ENCODE results near the gene SRP19. TPM values are rescaled to one million over a fixed set of nuclear protein-coding genes. Genes with fewer than 3 reads are reported as not detected.
A peak's percentile ranks its signal among the peaks of the same experiment; 100 is the strongest.
"Not testable (repeated sequence)": the region's sequence is repeated elsewhere in the genome, so short reads cannot be mapped to it uniquely, and the experiment has no call there.

SRP19 gene
- polyA plus RNA-seq, 4 donors, result 56.3 to 93.7 (median 76.3) TPM

DNA sequence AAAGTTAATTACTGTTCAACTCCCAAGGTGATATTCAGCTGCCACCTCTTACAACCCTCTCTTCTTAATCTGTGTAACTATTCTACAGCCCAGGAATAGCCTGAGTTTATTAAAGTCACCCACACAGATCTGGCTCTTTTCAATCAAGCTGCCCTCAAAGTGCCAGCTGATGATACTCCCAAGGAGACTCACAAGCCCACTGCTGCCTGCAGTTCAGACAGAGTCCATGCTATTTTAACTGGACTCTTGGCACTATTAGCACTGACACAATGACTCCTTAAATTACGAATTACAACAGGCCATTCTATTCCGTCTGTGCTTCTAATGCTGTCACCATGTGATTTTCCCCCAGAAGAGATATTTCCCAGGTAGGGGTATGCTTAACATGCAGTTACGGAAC is 34.6 kb downstream of the SRP19 start:
- no peaks in the 10 kb centered on the region for H3K27me3 ChIP-seq (ENCODE audit: control insufficient read depth in 3 of 3, insufficient read depth in 3 of 3, low read length in 3 of 3)
- H3K4me1 ChIP-seq (ENCODE audit: control insufficient read depth in 3 of 3, insufficient read depth in 2 of 3, low read depth in 1 of 3, low read length in 2 of 3), result no peaks in the 10 kb centered on the region
- FAIRE-seq (no peak), DNase-seq (no peak)
- H3K36me3 ChIP-seq (ENCODE audit: control insufficient read depth in 3 of 3, insufficient read depth in 2 of 3, low read depth in 1 of 3, low read length in 3 of 3), result peaks cover 7 to 29% (median 11%) of the 10 kb centered on the region in 3 donors
- H3K9me3 ChIP-seq (ENCODE audit: control insufficient read depth in 2 of 2, insufficient read depth in 1 of 2, low read depth in 1 of 2, low read length in 1 of 2), result no peaks in the 10 kb centered on the region
- no peak overlapping the region for H3K27ac ChIP-seq (ENCODE audit: low read depth in 1 of 3, low read length in 2 of 3)
- 90 to 94% (median 92%) methylated on average over 3 of the region's 3 CpGs for WGBS, 3 donors
- no peak overlapping the region for H3K4me3 ChIP-seq (ENCODE audit: low read depth in 1 of 3, low read length in 3 of 3)

DNA sequence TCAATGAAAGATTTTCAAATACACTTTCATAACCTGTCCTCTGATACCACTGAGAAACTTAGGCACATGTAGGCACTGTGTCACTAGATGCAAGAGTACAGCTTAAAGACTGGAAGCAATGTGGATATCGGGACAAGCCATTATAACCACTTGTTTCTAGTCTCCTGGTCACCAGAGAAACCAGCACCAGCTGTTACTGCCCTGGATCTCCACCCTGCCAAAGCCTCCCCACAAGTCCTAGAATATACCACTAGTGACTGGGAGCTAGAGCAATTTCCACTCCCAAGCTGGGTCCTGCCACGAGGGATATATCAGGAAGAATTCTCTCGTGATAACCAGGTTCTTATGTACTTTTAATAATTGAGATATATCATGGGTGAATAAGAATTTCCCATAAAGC is 41.5 kb downstream of the SRP19 start:
- no peak for FAIRE-seq
- Histone ChIP-seq H3K4me3 (ENCODE audit: low read depth in 1 of 3, low read length in 3 of 3) (no peak overlapping the region), H3K9me3 (ENCODE audit: control insufficient read depth in 2 of 2, insufficient read depth in 1 of 2, low read depth in 1 of 2, low read length in 1 of 2) (no peaks in the 10 kb centered on the region), H3K36me3 (ENCODE audit: control insufficient read depth in 3 of 3, insufficient read depth in 2 of 3, low read depth in 1 of 3, low read length in 3 of 3) (peaks cover 8 to 32% (median 17%) of the 10 kb centered on the region in 3 donors), H3K4me1 (ENCODE audit: control insufficient read depth in 3 of 3, insufficient read depth in 2 of 3, low read depth in 1 of 3, low read length in 2 of 3) (peaks cover 0 to 2% (median 0%) of the 10 kb centered on the region in 3 donors), H3K27me3 (ENCODE audit: control insufficient read depth in 3 of 3, insufficient read depth in 3 of 3, low read length in 3 of 3) (no peaks in the 10 kb centered on the region), H3K27ac (ENCODE audit: low read depth in 1 of 3, low read length in 2 of 3) (no peak overlapping the region)
- DNase-seq, result no peak
- 82 to 92% (median 90%) methylated on average over 3 of the region's 3 CpGs for WGBS, 3 donors

DNA sequence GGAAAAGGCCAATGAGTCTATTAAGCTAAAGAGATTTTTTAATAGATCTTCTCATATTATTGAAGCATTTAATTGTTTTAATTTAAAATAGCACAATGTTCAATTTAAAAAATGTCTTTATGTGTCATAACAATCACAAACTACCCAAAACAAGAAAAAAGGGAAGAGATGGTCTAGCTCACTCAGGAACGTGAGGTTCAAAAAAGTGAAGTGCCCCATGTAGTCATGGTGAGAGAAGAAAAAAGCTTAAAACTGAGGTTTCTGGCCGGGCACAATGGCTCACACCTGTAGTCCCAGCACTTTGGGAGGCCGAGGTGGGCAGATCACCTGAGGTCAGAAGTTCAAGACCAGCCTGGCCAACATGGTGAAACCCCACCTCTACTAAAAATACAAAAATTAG is 43.9 kb downstream of the SRP19 start:
- not testable (repeated sequence) for FAIRE-seq; H3K27ac ChIP-seq (ENCODE audit: low read depth in 1 of 3, low read length in 2 of 3); H3K4me1 ChIP-seq (ENCODE audit: control insufficient read depth in 3 of 3, insufficient read depth in 2 of 3, low read depth in 1 of 3, low read length in 2 of 3); H3K9me3 ChIP-seq (ENCODE audit: control insufficient read depth in 2 of 2, insufficient read depth in 1 of 2, low read depth in 1 of 2, low read length in 1 of 2); DNase-seq; H3K27me3 ChIP-seq (ENCODE audit: control insufficient read depth in 3 of 3, insufficient read depth in 3 of 3, low read length in 3 of 3); H3K4me3 ChIP-seq (ENCODE audit: low read depth in 1 of 3, low read length in 3 of 3)
- WGBS, 3 donors, result 74 to 89% (median 76%) methylated on average over 3 of the region's 3 CpGs
- peaks cover 4 to 38% (median 13%) of the 10 kb centered on the region in 3 donors for H3K36me3 ChIP-seq (ENCODE audit: control insufficient read depth in 3 of 3, insufficient read depth in 2 of 3, low read depth in 1 of 3, low read length in 3 of 3)

DNA sequence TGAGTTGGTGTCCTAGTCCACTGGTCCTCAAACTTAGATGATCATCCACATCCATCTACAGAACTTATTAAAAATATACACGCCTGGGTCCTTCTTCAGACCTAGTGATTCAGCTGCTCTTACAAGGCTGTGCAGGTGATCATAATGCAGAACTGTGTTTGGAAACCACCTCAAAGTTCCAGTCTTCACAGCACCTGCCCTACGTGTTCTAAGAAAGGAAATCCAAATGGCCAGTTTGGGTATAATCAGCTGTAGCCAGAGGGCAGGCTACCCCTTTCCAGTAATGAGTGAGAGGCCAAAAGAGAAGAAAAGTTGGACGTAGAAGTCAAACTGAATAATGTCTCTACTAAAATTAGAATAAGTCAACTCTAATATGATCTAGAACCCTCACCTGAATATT is 45.5 kb downstream of the SRP19 start:
- WGBS, 3 donors, result 83 to 95% (median 93%) methylated on average over 3 of the region's 3 CpGs
- Histone ChIP-seq H3K27me3 (ENCODE audit: control insufficient read depth in 3 of 3, insufficient read depth in 3 of 3, low read length in 3 of 3) (no peaks in the 10 kb centered on the region), H3K4me1 (ENCODE audit: control insufficient read depth in 3 of 3, insufficient read depth in 2 of 3, low read depth in 1 of 3, low read length in 2 of 3) (peaks cover 0 to 2% (median 0%) of the 10 kb centered on the region in 3 donors), H3K36me3 (ENCODE audit: control insufficient read depth in 3 of 3, insufficient read depth in 2 of 3, low read depth in 1 of 3, low read length in 3 of 3) (peaks cover 9 to 28% (median 9%) of the 10 kb centered on the region in 3 donors), H3K9me3 (ENCODE audit: control insufficient read depth in 2 of 2, insufficient read depth in 1 of 2, low read depth in 1 of 2, low read length in 1 of 2) (no peaks in the 10 kb centered on the region), H3K4me3 (ENCODE audit: low read depth in 1 of 3, low read length in 3 of 3) (no peak overlapping the region), H3K27ac (ENCODE audit: low read depth in 1 of 3, low read length in 2 of 3) (no peak overlapping the region)
- FAIRE-seq, result no peak
- DNase-seq, result no peak

DNA sequence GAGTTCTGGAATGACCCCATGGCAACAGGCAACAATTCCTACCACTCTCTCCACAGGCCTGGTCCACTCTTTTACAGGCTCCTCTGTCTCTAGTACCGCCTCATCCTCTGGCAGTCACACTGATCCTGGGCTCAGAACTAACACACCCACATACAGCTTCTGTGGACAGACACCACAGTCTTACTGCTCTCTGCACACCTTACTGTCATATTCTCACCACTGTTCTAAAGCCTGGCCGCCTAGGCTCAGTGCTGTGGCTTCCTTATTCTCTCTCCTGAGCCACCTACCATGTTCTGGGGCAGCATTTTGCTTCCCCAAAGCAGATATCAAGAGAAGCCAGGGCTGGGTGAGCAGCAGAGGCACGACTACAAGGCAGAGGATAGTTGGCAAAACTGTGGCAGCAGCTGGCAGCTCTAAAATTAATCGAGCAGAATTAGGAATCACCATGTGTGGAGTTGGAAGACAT is 46.1 kb downstream of the SRP19 start:
- FAIRE-seq (no peak), DNase-seq (no peak)
- H3K27ac ChIP-seq (ENCODE audit: low read depth in 1 of 3, low read length in 2 of 3), result no peak overlapping the region
- H3K9me3 ChIP-seq (ENCODE audit: control insufficient read depth in 2 of 2, insufficient read depth in 1 of 2, low read depth in 1 of 2, low read length in 1 of 2), result no peaks in the 10 kb centered on the region
- 77 to 91% (median 84%) methylated on average over 4 of the region's 4 CpGs for WGBS, 3 donors
- peaks cover 0 to 2% (median 0%) of the 10 kb centered on the region in 3 donors for H3K4me1 ChIP-seq (ENCODE audit: control insufficient read depth in 3 of 3, insufficient read depth in 2 of 3, low read depth in 1 of 3, low read length in 2 of 3)
- no peak overlapping the region for H3K4me3 ChIP-seq (ENCODE audit: low read depth in 1 of 3, low read length in 3 of 3)
- H3K27me3 ChIP-seq (ENCODE audit: control insufficient read depth in 3 of 3, insufficient read depth in 3 of 3, low read length in 3 of 3), result no peaks in the 10 kb centered on the region
- peaks cover 8 to 24% (median 9%) of the 10 kb centered on the region in 3 donors for H3K36me3 ChIP-seq (ENCODE audit: control insufficient read depth in 3 of 3, insufficient read depth in 2 of 3, low read depth in 1 of 3, low read length in 3 of 3)

DNA sequence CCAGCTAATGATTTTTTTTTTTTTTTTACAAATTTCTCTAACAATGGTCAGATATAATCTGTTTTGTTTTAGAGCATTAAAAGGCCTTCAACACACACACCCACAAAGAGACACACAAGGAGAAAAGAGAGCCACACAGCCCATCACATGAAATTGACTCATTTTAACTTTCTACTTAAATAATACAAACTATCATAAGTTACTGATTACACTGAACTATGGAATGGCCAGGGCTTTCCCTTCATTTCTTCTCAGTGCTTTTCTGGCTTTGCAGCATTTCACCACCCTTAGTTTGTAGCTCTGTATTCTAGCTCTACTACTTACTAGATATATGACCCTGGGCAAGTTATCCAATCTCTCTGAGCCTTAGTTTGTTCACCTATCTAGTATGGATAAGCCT is 47.8 kb downstream of the SRP19 start:
- peaks cover 5 to 23% (median 5%) of the 10 kb centered on the region in 3 donors for H3K36me3 ChIP-seq (ENCODE audit: control insufficient read depth in 3 of 3, insufficient read depth in 2 of 3, low read depth in 1 of 3, low read length in 3 of 3)
- FAIRE-seq (no peak), DNase-seq (no peak)
- H3K27me3 ChIP-seq (ENCODE audit: control insufficient read depth in 3 of 3, insufficient read depth in 3 of 3, low read length in 3 of 3), result no peaks in the 10 kb centered on the region
- H3K4me3 ChIP-seq (ENCODE audit: low read depth in 1 of 3, low read length in 3 of 3), result no peak overlapping the region
- H3K27ac ChIP-seq (ENCODE audit: low read depth in 1 of 3, low read length in 2 of 3), result no peak overlapping the region
- H3K9me3 ChIP-seq (ENCODE audit: control insufficient read depth in 2 of 2, insufficient read depth in 1 of 2, low read depth in 1 of 2, low read length in 1 of 2), result no peaks in the 10 kb centered on the region
- no peaks in the 10 kb centered on the region for H3K4me1 ChIP-seq (ENCODE audit: control insufficient read depth in 3 of 3, insufficient read depth in 2 of 3, low read depth in 1 of 3, low read length in 2 of 3)

DNA sequence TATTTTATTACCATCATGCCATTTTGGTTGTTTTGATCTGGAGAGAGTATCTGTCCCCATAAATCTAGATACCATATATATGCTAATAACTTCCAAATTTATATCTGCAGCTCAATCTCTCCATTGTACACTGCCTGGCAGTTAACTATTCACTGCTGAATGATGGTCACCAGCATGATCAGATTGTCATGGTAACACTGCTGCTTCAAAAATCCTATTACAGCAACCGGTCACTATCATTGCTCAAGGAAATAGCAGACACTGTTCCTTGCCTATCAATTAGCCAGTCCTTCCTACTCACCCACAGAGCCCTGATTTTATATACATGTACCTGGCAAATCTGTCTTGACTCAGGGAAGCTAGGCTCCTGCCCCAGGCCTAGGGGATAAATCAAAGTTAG is 49.4 kb downstream of the SRP19 start:
- no peaks in the 10 kb centered on the region for H3K9me3 ChIP-seq (ENCODE audit: control insufficient read depth in 2 of 2, insufficient read depth in 1 of 2, low read depth in 1 of 2, low read length in 1 of 2)
- no peak for DNase-seq
- no peak overlapping the region for H3K27ac ChIP-seq (ENCODE audit: low read depth in 1 of 3, low read length in 2 of 3)
- peaks cover 5 to 30% (median 5%) of the 10 kb centered on the region in 3 donors for H3K36me3 ChIP-seq (ENCODE audit: control insufficient read depth in 3 of 3, insufficient read depth in 2 of 3, low read depth in 1 of 3, low read length in 3 of 3)
- H3K27me3 ChIP-seq (ENCODE audit: control insufficient read depth in 3 of 3, insufficient read depth in 3 of 3, low read length in 3 of 3), result no peaks in the 10 kb centered on the region
- no peak for FAIRE-seq
- 85 to 93% (median 87%) methylated on average over 1 of the region's 1 CpG for WGBS, 3 donors
- no peak overlapping the region for H3K4me3 ChIP-seq (ENCODE audit: low read depth in 1 of 3, low read length in 3 of 3)
- peaks cover 0 to 2% (median 0%) of the 10 kb centered on the region in 3 donors for H3K4me1 ChIP-seq (ENCODE audit: control insufficient read depth in 3 of 3, insufficient read depth in 2 of 3, low read depth in 1 of 3, low read length in 2 of 3)

DNA sequence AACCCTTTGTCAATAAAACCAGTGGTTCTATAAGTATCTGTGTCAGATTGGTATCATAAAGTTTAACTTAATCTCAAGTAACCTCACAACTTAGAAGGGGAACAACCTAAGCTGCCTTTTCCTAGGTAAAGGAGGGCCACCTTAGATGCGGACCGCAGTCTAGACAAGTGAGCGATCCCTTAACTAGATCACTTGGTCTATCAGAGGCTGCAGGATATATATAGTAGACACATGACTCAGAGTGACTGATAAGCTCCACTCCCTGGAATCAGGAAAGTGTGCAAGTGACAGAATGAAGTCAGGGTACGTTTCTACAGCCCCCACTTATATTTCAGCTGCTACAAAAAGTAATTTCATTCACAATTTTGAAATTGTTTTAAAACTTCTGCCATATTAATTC is 53.5 kb downstream of the SRP19 start:
- DNase-seq (peak in 1 of 2 donors; percentile 31), FAIRE-seq (no peak)
- no peaks in the 10 kb centered on the region for H3K27me3 ChIP-seq (ENCODE audit: control insufficient read depth in 3 of 3, insufficient read depth in 3 of 3, low read length in 3 of 3)
- H3K27ac ChIP-seq (ENCODE audit: low read depth in 1 of 3, low read length in 2 of 3), result no peak overlapping the region
- no peaks in the 10 kb centered on the region for H3K9me3 ChIP-seq (ENCODE audit: control insufficient read depth in 2 of 2, insufficient read depth in 1 of 2, low read depth in 1 of 2, low read length in 1 of 2)
- peaks cover 0 to 30% (median 5%) of the 10 kb centered on the region in 3 donors for H3K36me3 ChIP-seq (ENCODE audit: control insufficient read depth in 3 of 3, insufficient read depth in 2 of 3, low read depth in 1 of 3, low read length in 3 of 3)
- 74 to 80% (median 75%) methylated on average over 4 of the region's 4 CpGs for WGBS, 3 donors
- H3K4me1 ChIP-seq (ENCODE audit: control insufficient read depth in 3 of 3, insufficient read depth in 2 of 3, low read depth in 1 of 3, low read length in 2 of 3), result peaks cover 2% of the 10 kb centered on the region in 3 donors
- no peak overlapping the region for H3K4me3 ChIP-seq (ENCODE audit: low read depth in 1 of 3, low read length in 3 of 3)

DNA sequence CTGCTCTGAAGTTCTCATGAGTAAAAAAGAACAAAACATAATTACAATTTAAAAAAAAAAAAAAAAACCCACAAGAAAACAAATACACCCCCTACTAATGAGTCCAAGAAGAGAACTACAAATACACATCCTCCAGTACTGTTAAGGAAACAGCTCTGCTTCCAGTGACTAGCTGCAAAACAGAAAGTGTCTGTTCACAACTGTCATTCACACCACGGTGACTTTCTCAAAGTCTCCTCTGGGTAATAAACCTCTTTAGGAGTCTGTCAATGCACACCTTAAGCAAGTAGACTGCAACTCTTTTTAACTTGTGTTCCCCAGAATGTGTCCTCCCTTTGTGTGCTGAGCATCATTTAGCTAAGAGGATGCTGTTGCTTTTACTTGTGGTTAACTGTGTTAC is 54.7 kb downstream of the SRP19 start:
- WGBS, 3 donors, result 0 to 21% (median 7%) methylated on average over 1 of the region's 1 CpG
- Histone ChIP-seq H3K9me3 (ENCODE audit: control insufficient read depth in 2 of 2, insufficient read depth in 1 of 2, low read depth in 1 of 2, low read length in 1 of 2) (no peaks in the 10 kb centered on the region), H3K4me3 (ENCODE audit: low read depth in 1 of 3, low read length in 3 of 3) (no peak overlapping the region), H3K27ac (ENCODE audit: low read depth in 1 of 3, low read length in 2 of 3) (no peak overlapping the region), H3K27me3 (ENCODE audit: control insufficient read depth in 3 of 3, insufficient read depth in 3 of 3, low read length in 3 of 3) (no peaks in the 10 kb centered on the region), H3K36me3 (ENCODE audit: control insufficient read depth in 3 of 3, insufficient read depth in 2 of 3, low read depth in 1 of 3, low read length in 3 of 3) (peaks cover 0 to 25% (median 1%) of the 10 kb centered on the region in 3 donors), H3K4me1 (ENCODE audit: control insufficient read depth in 3 of 3, insufficient read depth in 2 of 3, low read depth in 1 of 3, low read length in 2 of 3) (peaks cover 2 to 4% (median 4%) of the 10 kb centered on the region in 3 donors)
- FAIRE-seq (no peak), DNase-seq (peak in 1 of 2 donors; percentile 4)
